IPS-18c (cell line): ENCODE measurements around the gene IFNL4.
A peak's percentile ranks its signal among the peaks of the same experiment; 100 is the strongest.
"Not testable (repeated sequence)": the region's sequence is repeated elsewhere in the genome, so short reads cannot be mapped to it uniquely, and the experiment has no call there.

Experiments used
- H3K4me3 ChIP-seq: 2 replicates; pipeline ENCODE4 v1.7.0; 2013; ENCODE audit warnings: low read depth, mild to moderate bottlenecking, low read length, moderate library complexity; ENCODE audit not compliant: insufficient read depth
- H3K9me3 ChIP-seq: one replicate; pipeline ENCODE4 v1.6.1; 2013; ENCODE audit warnings: mild to moderate bottlenecking, low read length, moderate library complexity; ENCODE audit not compliant: control insufficient read depth, insufficient read depth

The IFNL4 gene

GRCh38 chr19:39264306-39265290 lies 15.9 kb upstream of the IFNL4 start:
- H3K4me3 ChIP-seq = peak overlapping the region; percentile 28; the same call in 1 of the 2 replicates

GRCh38 chr19:39263912-39264305 lies 15.3 kb upstream of the IFNL4 start:
- peaks cover 3% of the 10 kb centered on the region for H3K9me3 ChIP-seq
- H3K4me3 ChIP-seq = peak overlapping the region; percentile 28; the same call in 1 of the 2 replicates

More at GRCh38 chr19:39264306-39265290, 15.9 kb upstream of the IFNL4 start:
- H3K9me3 ChIP-seq = peaks cover 3% of the 10 kb centered on the region

GRCh38 chr19:39262496-39262895 lies 13.8 kb upstream of the IFNL4 start:
- peaks cover 3% of the 10 kb centered on the region for H3K9me3 ChIP-seq
- no peak overlapping the region for H3K4me3 ChIP-seq

GRCh38 chr19:39261704-39262103 lies 13.0 kb upstream of the IFNL4 start:
- Histone ChIP-seq H3K4me3 (no peak overlapping the region), H3K9me3 (peaks cover 5% of the 10 kb centered on the region)

GRCh38 chr19:39257227-39257626 lies 8.6 kb upstream of the IFNL4 start:
- Histone ChIP-seq H3K4me3 (no peak overlapping the region), H3K9me3 (peaks cover 2% of the 10 kb centered on the region)

- H3K4me3 ChIP-seq = no peak overlapping the region
- peaks cover 2% of the 10 kb centered on the region for H3K9me3 ChIP-seq
Observed at GRCh38 chr19:39254531-39255345, 6.1 kb upstream of the IFNL4 start.

- H3K9me3 ChIP-seq = peaks cover 2% of the 10 kb centered on the region
- no peak overlapping the region for H3K4me3 ChIP-seq
Observed at GRCh38 chr19:39253374-39254149, 4.9 kb upstream of the IFNL4 start.

- H3K9me3 ChIP-seq = peaks cover 2% of the 10 kb centered on the region
Observed at GRCh38 chr19:39252458-39252857, 3.8 kb upstream of the IFNL4 start.

GRCh38 chr19:39251846-39252245 lies 3.2 kb upstream of the IFNL4 start:
- H3K4me3 ChIP-seq = no peak overlapping the region
- H3K9me3 ChIP-seq = peaks cover under 1% of the 10 kb centered on the region

More at GRCh38 chr19:39252458-39252857, 3.8 kb upstream of the IFNL4 start:
- no peak overlapping the region for H3K4me3 ChIP-seq

- Histone ChIP-seq H3K4me3 (no peak overlapping the region), H3K9me3 (no peaks in the 10 kb centered on the region)
Observed at GRCh38 chr19:39251081-39251480, 2.4 kb upstream of the IFNL4 start.

GRCh38 chr19:39247701-39248664 lies 673 bp downstream of the IFNL4 start:
- Histone ChIP-seq H3K9me3 (no peaks in the 10 kb centered on the region), H3K4me3 (peak overlapping the region; percentile 38; the same call in 1 of the 2 replicates)

- peak overlapping the region; percentile 38 for H3K4me3 ChIP-seq
- no peaks in the 10 kb centered on the region for H3K9me3 ChIP-seq
Observed at GRCh38 chr19:39246951-39247669, 1.5 kb downstream of the IFNL4 start.

- not testable (repeated sequence) for H3K9me3 ChIP-seq, H3K4me3 ChIP-seq
Observed at GRCh38 chr19:39245166-39245565, 3.5 kb downstream of the IFNL4 start.

- H3K9me3 ChIP-seq, H3K4me3 ChIP-seq: not testable (repeated sequence)
Observed at GRCh38 chr19:39244410-39245100, 4.1 kb downstream of the IFNL4 start, which contains the start of gene IFNL3. Gene IFNL3, minus strand, starts transcription at chr19:39245006. Its CDS starts 39 bp downstream, at chr19:39244967.

GRCh38 chr19:39243741-39244140 lies 4.9 kb downstream of the IFNL4 start:
- H3K4me3 ChIP-seq = not testable (repeated sequence)

More at GRCh38 chr19:39243741-39244140, 4.9 kb downstream of the IFNL4 start:
- not testable (repeated sequence) for H3K9me3 ChIP-seq
